Glutamatergic neuron (in vitro differentiated cells): ENCODE measurements around the gene SS18L1. TPM values are rescaled to one million over a fixed set of nuclear protein-coding genes. Genes with fewer than 3 reads are reported as not detected.

Experiments used
- DNase-seq: peaks from one replicate; pipeline ENCODE4 v3.0.0; 2022
- H3K27ac Mint-ChIP-seq: one replicate; pipeline ENCODE4 v1.8.0; 2020; ENCODE audit warnings: mild to moderate bottlenecking, mixed read lengths, inconsistent platforms; ENCODE audit not compliant: unreplicated experiment
- H3K27me3 Mint-ChIP-seq: one replicate; pipeline ENCODE4 v1.8.0; 2020; ENCODE audit warnings: mild to moderate bottlenecking, moderate library complexity, mixed read lengths, inconsistent platforms; ENCODE audit not compliant: unreplicated experiment
- H3K36me3 Mint-ChIP-seq: one replicate; pipeline ENCODE4 v1.8.0; 2020; ENCODE audit warnings: mild to moderate bottlenecking, mixed read lengths, inconsistent platforms; ENCODE audit not compliant: unreplicated experiment
- H3K4me1 Mint-ChIP-seq: one replicate; pipeline ENCODE4 v1.8.0; 2020; ENCODE audit warnings: mild to moderate bottlenecking, low read depth, mixed read lengths, inconsistent platforms; ENCODE audit not compliant: unreplicated experiment
- H3K4me3 Mint-ChIP-seq: one replicate; pipeline ENCODE4 v1.8.0; 2020; ENCODE audit warnings: mild to moderate bottlenecking, mixed read lengths, inconsistent platforms; ENCODE audit not compliant: unreplicated experiment
- H3K9me3 Mint-ChIP-seq: one replicate; pipeline ENCODE4 v1.8.0; 2020; ENCODE audit warnings: mild to moderate bottlenecking, moderate library complexity, mixed read lengths, inconsistent platforms; ENCODE audit not compliant: unreplicated experiment
- CTCF ChIP-seq: fragments of 200-600 bp; sonication (generic); IDR thresholded peaks from one replicate; pipeline ENCODE4 v1.5.0; 2021; ENCODE audit not compliant: partially characterized antibody, unreplicated experiment
- total RNA-seq: library from RNA; stranded (reverse); fragmentation: NEBNext Ultra II Directional; extraction: Animal tissue kit (Norgen Biotek cat#: 25700); gene quantifications from one replicate; pipeline ENCODE4 v1.2.1, GENCODE V29; 2021; ENCODE audit not compliant: unreplicated experiment

The SS18L1 gene
- total RNA-seq, 1 donor from 2014 or later: 50.4 TPM

- peaks cover 7% of the 10 kb centered on the region for H3K27me3 Mint-ChIP-seq
- H3K9me3 Mint-ChIP-seq: peaks cover 7% of the 10 kb centered on the region
- no peak for DNase-seq
- no peak overlapping the region for H3K4me3 Mint-ChIP-seq
- no peak for TF ChIP-seq CTCF
- no peak overlapping the region for H3K27ac Mint-ChIP-seq
- H3K4me1 Mint-ChIP-seq: peaks cover 5% of the 10 kb centered on the region
- no peaks in the 10 kb centered on the region for H3K36me3 Mint-ChIP-seq
Observed at GRCh38 chr20:62222266-62222850, 78.8 kb downstream of the SS18L1 start.

GRCh38 chr20:62222972-62223371, 79.4 kb downstream of the SS18L1 start:
- TF ChIP-seq CTCF: no peak
- H3K9me3 Mint-ChIP-seq: peaks cover 7% of the 10 kb centered on the region
- H3K27ac Mint-ChIP-seq: no peak overlapping the region
- no peaks in the 10 kb centered on the region for H3K36me3 Mint-ChIP-seq
- DNase-seq: no peak
- H3K27me3 Mint-ChIP-seq: peaks cover 7% of the 10 kb centered on the region
- peaks cover 5% of the 10 kb centered on the region for H3K4me1 Mint-ChIP-seq
- no peak overlapping the region for H3K4me3 Mint-ChIP-seq

- Mint-ChIP-seq H3K36me3 (no peaks in the 10 kb centered on the region), H3K27me3 (peaks cover 7% of the 10 kb centered on the region), H3K4me1 (peaks cover 5% of the 10 kb centered on the region)
Observed at GRCh38 chr20:62223571-62223970, 80.0 kb downstream of the SS18L1 start.

GRCh38 chr20:62224113-62224855, 80.7 kb downstream of the SS18L1 start:
- no peaks in the 10 kb centered on the region for H3K36me3 Mint-ChIP-seq
- peaks cover 4% of the 10 kb centered on the region for H3K4me1 Mint-ChIP-seq
- TF ChIP-seq CTCF: no peak
- no peak overlapping the region for H3K27ac Mint-ChIP-seq
- DNase-seq: no peak
- H3K4me3 Mint-ChIP-seq: no peak overlapping the region
- peaks cover 7% of the 10 kb centered on the region for H3K27me3 Mint-ChIP-seq
- peaks cover 6% of the 10 kb centered on the region for H3K9me3 Mint-ChIP-seq

More at GRCh38 chr20:62223571-62223970, 80.0 kb downstream of the SS18L1 start:
- no peak for DNase-seq
- Mint-ChIP-seq H3K9me3 (peaks cover 6% of the 10 kb centered on the region), H3K27ac (no peak overlapping the region), H3K4me3 (no peak overlapping the region)
- TF ChIP-seq CTCF: no peak

DNA sequence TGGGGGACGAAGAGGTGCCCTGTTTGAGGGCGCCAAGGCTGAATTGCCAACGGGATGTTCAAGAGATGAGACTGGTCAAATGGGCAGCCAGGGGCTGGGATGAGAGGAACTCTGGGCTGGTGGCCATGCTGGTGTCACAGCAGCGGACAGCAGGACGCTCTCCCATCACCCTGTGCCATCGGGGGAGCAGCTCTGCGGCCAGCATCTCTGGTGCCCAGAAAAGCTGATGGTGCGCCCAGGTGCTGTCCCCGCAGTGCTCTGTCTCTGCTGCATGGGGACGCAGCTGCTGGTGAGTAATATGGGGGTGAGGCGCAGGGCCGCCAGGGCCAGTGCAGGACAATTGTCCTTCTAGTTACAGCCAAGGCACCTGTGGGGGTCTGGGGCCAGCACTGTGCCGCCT, 81.5 kb downstream of the SS18L1 start:
- no peak for DNase-seq
- Mint-ChIP-seq H3K27ac (no peak overlapping the region), H3K36me3 (no peaks in the 10 kb centered on the region), H3K27me3 (peaks cover 7% of the 10 kb centered on the region), H3K4me1 (peaks cover 4% of the 10 kb centered on the region), H3K9me3 (peaks cover 6% of the 10 kb centered on the region), H3K4me3 (no peak overlapping the region)
- TF ChIP-seq CTCF: no peak
